ENCODE results near the gene P2RY6.

DNA sequence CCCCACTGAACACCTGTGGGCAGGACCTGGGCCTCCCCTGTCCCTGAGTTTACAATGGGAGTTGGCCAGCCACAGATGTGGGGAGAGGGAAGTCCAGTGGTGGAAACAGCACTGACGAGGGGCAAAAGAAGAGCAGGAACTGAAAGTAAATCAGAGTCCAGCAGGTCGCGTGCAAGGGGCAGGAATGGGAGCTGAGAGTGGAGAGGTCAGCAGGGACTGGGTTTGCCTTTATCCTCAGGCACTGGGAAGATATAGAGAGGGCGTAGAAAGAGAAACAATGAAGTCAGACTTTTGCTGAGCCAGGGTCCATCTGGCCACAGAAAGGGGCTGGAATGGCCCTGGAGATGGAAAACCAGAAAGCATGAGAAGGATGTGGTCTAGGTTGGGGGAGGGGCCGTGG is 8.5 kb downstream of the P2RY6 start:
- TF ChIP-seq, protein P1, sequence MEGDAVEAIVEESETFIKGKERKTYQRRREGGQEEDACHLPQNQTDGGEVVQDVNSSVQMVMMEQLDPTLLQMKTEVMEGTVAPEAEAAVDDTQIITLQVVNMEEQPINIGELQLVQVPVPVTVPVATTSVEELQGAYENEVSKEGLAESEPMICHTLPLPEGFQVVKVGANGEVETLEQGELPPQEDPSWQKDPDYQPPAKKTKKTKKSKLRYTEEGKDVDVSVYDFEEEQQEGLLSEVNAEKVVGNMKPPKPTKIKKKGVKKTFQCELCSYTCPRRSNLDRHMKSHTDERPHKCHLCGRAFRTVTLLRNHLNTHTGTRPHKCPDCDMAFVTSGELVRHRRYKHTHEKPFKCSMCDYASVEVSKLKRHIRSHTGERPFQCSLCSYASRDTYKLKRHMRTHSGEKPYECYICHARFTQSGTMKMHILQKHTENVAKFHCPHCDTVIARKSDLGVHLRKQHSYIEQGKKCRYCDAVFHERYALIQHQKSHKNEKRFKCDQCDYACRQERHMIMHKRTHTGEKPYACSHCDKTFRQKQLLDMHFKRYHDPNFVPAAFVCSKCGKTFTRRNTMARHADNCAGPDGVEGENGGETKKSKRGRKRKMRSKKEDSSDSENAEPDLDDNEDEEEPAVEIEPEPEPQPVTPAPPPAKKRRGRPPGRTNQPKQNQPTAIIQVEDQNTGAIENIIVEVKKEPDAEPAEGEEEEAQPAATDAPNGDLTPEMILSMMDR (IDR thresholded peaks at IDR 0.05): no peak
- no peak for TF ChIP-seq POLR2A (IDR thresholded peaks at IDR 0.05)
